GM13977 (cell line): ENCODE measurements around the gene PTPRJ.
"Not testable (repeated sequence)": the region's sequence is repeated elsewhere in the genome, so short reads cannot be mapped to it uniquely, and the experiment has no call there.

Experiments
- DNase-seq: peaks from one replicate; pipeline ENCODE4 v3.0.0; 2012; ENCODE audit warnings: low spot score
- CTCF ChIP-seq: IDR thresholded peaks from 2 replicates; pipeline ENCODE4 v1.5.1; 2012; ENCODE audit warnings: mild to moderate bottlenecking, control low read depth; ENCODE audit not compliant: insufficient read depth; ENCODE audit errors: extremely low read depth, missing control alignments
- in situ Hi-C: fragments of 300-500 bp; cut with MboI; formaldehyde crosslinking; loops from one replicate; pipeline ENCODE4 v1.12.0; 2022; ENCODE audit warnings: low sequenced_read_pairs, low pct_unique_long_range_greater_than_20kb, mixed read lengths, inconsistent platforms; ENCODE audit not compliant: unreplicated experiment

Gene PTPRJ

GRCh38 chr11:48177661-48178060, 197.3 kb downstream of the PTPRJ start:
- in situ Hi-C loops, result no loop called here
- DNase-seq, result no peak
- TF ChIP-seq CTCF, result no peak

- in situ Hi-C loops, result no loop called here
- no peak for DNase-seq
- no peak for TF ChIP-seq CTCF
Observed at GRCh38 chr11:48180627-48181026, 200.3 kb downstream of the PTPRJ start.

- in situ Hi-C loops, result no loop called here
- no peak for TF ChIP-seq CTCF
- no peak for DNase-seq
Observed at GRCh38 chr11:48182860-48183526, 202.6 kb downstream of the PTPRJ start.

GRCh38 chr11:48184452-48184851, 204.1 kb downstream of the PTPRJ start:
- no peak for TF ChIP-seq CTCF
- DNase-seq, result no peak
- in situ Hi-C loops, result no loop called here

- not testable (repeated sequence) for DNase-seq
Observed at GRCh38 chr11:48190906-48191654, 210.7 kb downstream of the PTPRJ start.

GRCh38 chr11:48193876-48194275, 213.5 kb downstream of the PTPRJ start:
- no peak for TF ChIP-seq CTCF
- in situ Hi-C loops, result no loop called here
- DNase-seq, result no peak

More at GRCh38 chr11:48190906-48191654, 210.7 kb downstream of the PTPRJ start:
- in situ Hi-C loops, result not testable (repeated sequence)

- no peak for DNase-seq
- in situ Hi-C loops, result no loop called here
- TF ChIP-seq CTCF, result no peak
Observed at GRCh38 chr11:48207881-48208280, 227.5 kb downstream of the PTPRJ start.
